ENCODE results near the gene STRIP2.

DNA sequence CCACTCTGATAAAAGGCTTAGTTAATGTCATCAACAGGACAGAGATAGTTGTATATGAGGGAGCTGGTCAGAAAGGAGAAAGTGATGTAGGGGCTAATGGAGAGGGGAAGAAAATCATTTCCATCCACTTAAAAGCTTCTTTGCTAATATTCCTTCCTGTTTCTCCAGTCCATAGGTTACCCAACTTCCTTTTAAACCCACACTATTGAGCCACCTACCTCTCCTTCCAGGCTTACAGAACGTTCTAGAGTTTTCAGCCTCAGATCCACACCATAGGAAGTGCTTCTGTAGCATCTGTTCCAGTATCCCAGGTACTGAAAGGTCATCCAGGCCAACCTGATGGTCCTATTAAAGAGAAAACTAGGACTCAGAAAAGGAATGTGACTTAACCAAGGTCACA lies 28.2 kb downstream of the STRIP2 start:
- TF ChIP-seq, protein P1, sequence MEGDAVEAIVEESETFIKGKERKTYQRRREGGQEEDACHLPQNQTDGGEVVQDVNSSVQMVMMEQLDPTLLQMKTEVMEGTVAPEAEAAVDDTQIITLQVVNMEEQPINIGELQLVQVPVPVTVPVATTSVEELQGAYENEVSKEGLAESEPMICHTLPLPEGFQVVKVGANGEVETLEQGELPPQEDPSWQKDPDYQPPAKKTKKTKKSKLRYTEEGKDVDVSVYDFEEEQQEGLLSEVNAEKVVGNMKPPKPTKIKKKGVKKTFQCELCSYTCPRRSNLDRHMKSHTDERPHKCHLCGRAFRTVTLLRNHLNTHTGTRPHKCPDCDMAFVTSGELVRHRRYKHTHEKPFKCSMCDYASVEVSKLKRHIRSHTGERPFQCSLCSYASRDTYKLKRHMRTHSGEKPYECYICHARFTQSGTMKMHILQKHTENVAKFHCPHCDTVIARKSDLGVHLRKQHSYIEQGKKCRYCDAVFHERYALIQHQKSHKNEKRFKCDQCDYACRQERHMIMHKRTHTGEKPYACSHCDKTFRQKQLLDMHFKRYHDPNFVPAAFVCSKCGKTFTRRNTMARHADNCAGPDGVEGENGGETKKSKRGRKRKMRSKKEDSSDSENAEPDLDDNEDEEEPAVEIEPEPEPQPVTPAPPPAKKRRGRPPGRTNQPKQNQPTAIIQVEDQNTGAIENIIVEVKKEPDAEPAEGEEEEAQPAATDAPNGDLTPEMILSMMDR (IDR thresholded peaks at IDR 0.05), result no peak
- TF ChIP-seq POLR2A (IDR thresholded peaks at IDR 0.05) (no peak), POLR2AphosphoS5 (IDR thresholded peaks at IDR 0.05) (no peak)

Measured in breast epithelium (tissue), 3 donors.